ENCODE results near the gene TBC1D9B.

Gene TBC1D9B

DNA sequence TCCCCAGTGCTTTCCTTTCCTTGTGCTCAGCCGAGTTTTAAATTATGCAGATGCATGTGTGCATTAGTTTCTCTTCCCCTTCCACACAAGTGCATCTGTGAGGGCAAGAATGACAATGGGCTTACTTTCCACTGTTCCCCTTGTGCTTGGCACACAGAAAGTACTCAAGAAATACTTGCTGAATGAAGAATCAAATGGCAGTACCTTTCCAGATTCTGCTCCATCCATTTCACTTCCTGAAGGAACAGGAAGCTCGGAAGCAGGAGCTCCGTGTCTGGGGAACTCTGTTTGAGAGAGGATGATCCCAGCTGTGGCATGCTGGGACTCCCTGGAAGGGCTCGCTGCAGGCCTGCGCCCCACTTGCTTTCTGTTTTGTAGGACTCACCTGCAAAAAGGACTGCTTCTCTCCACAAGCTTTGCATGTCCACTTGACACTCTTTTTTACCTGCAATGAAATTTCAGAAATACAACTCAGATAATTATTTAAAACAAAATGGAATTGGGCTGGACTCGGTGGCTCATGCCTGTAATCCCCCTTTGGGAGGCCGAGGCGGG is 54.6 kb downstream of the TBC1D9B start:
- Histone ChIP-seq H2BK15ac (ENCODE audit: low read depth, poor library complexity, severe bottlenecking) (no peak overlapping the region), H3K27me3 (ENCODE audit: control insufficient read depth in 1 of 2, insufficient read depth in 1 of 2, low read length in 2 of 2) (no peaks in the 10 kb centered on the region), H2BK5ac (ENCODE audit: low read depth, low read length, poor library complexity, severe bottlenecking) (no peak overlapping the region), H2BK12ac (ENCODE audit: low read length in 2 of 2) (no peak overlapping the region), H3K18ac (ENCODE audit: low read depth in 1 of 2, low read length in 2 of 2) (no peak overlapping the region), H3K23ac (ENCODE audit: low read length in 2 of 2) (no peak overlapping the region), H3K4ac (ENCODE audit: low read depth in 1 of 2, low read length in 2 of 2) (no peak overlapping the region), H2BK120ac (ENCODE audit: low read depth, low read length) (no peak overlapping the region), H3K36me3 (ENCODE audit: control insufficient read depth in 1 of 2, insufficient read depth in 2 of 2, low read depth in 1 of 2, low read length in 2 of 2) (peaks cover 44 to 53% of the 10 kb centered on the region in 2 experiments), H3K9ac (ENCODE audit: low read length) (no peak overlapping the region), H4K91ac (ENCODE audit: low read length) (no peak overlapping the region), H3K14ac (ENCODE audit: low read length in 2 of 2) (no peak overlapping the region), H3K4me2 (ENCODE audit: low read length, poor library complexity, severe bottlenecking) (no peak overlapping the region), H3K9me3 (ENCODE audit: control insufficient read depth, low read length) (no peaks in the 10 kb centered on the region), H2AFZ (ENCODE audit: low read depth, low read length) (no peak overlapping the region), H2AK5ac (ENCODE audit: low read length, severe bottlenecking) (no peak overlapping the region), H3K27ac (ENCODE audit: low read length, poor library complexity, severe bottlenecking) (no peak overlapping the region), H3K4me1 (ENCODE audit: control insufficient read depth, insufficient read depth, low read depth, low read length) (peaks cover 4% of the 10 kb centered on the region), H3K79me1 (replicated peaks; ENCODE audit: low read length, poor library complexity, severe bottlenecking) (peaks cover 25% of the 10 kb centered on the region), H4K8ac (ENCODE audit: low read length) (no peak overlapping the region), H3K4me3 (ENCODE audit: insufficient read depth in 1 of 2, low read depth in 1 of 2, low read length in 2 of 2) (no peak overlapping the region)
- DNase-seq: no peak
- 95% methylated on average over 8 of the region's 8 CpGs for WGBS

- no peak for DNase-seq
- 97% methylated on average over 9 of the region's 9 CpGs for WGBS
- no peak overlapping the region for H3K4ac ChIP-seq (ENCODE audit: low read depth in 1 of 2, low read length in 2 of 2)
Observed at GRCh38 chr5:179841621-179842020, 66.1 kb downstream of the TBC1D9B start.

DNA sequence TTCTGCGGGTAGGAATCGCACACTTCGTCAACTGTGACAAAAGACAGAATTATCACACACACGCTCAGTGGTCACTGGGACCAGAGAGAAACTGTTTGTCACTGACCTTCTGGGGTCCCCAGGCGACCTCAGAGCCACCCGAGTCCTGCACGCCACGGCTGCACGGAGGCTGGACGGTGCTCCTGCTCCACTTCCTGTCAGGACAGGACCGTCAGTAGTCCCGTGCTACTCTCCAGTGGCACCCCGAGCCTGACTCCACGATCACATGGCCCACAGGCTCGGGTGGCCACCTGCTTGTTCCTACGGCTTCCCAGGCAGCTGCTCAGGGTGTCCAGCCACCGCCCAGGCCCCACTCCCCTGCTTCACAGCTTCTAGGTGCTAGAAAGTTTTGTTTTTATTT is 66.9 kb downstream of the TBC1D9B start:
- no peak overlapping the region for H3K4ac ChIP-seq (ENCODE audit: low read depth in 1 of 2, low read length in 2 of 2)
- H3K79me1 ChIP-seq (replicated peaks; ENCODE audit: low read length, poor library complexity, severe bottlenecking): peaks cover 2% of the 10 kb centered on the region
- H3K27ac ChIP-seq (ENCODE audit: low read length, poor library complexity, severe bottlenecking): no peak overlapping the region
- H3K4me2 ChIP-seq (ENCODE audit: low read length, poor library complexity, severe bottlenecking): no peak overlapping the region
- no peak overlapping the region for H2AFZ ChIP-seq (ENCODE audit: low read depth, low read length)
- H2BK120ac ChIP-seq (ENCODE audit: low read depth, low read length): no peak overlapping the region
- H3K23ac ChIP-seq (ENCODE audit: low read length in 2 of 2): no peak overlapping the region
- H4K91ac ChIP-seq (ENCODE audit: low read length): no peak overlapping the region
- peaks cover 64 to 75% of the 10 kb centered on the region in 2 experiments for H3K36me3 ChIP-seq (ENCODE audit: control insufficient read depth in 1 of 2, insufficient read depth in 2 of 2, low read depth in 1 of 2, low read length in 2 of 2)
- H2BK5ac ChIP-seq (ENCODE audit: low read depth, low read length, poor library complexity, severe bottlenecking): no peak overlapping the region
- H3K4me1 ChIP-seq (ENCODE audit: control insufficient read depth, insufficient read depth, low read depth, low read length): peaks cover 12% of the 10 kb centered on the region
- no peak overlapping the region for H2BK15ac ChIP-seq (ENCODE audit: low read depth, poor library complexity, severe bottlenecking)
- 93% methylated on average over 17 of the region's 17 CpGs for WGBS
- H3K27me3 ChIP-seq (ENCODE audit: control insufficient read depth in 1 of 2, insufficient read depth in 1 of 2, low read length in 2 of 2): no peaks in the 10 kb centered on the region
- peaks cover 23% of the 10 kb centered on the region for H3K9me3 ChIP-seq (ENCODE audit: control insufficient read depth, low read length)
- no peak overlapping the region for H3K4me3 ChIP-seq (ENCODE audit: insufficient read depth in 1 of 2, low read depth in 1 of 2, low read length in 2 of 2)
- no peak for DNase-seq
- no peak overlapping the region for H2AK5ac ChIP-seq (ENCODE audit: low read length, severe bottlenecking)
- no peak overlapping the region for H3K9ac ChIP-seq (ENCODE audit: low read length)
- H4K8ac ChIP-seq (ENCODE audit: low read length): peak overlapping the region; percentile 19
- no peak overlapping the region for H3K18ac ChIP-seq (ENCODE audit: low read depth in 1 of 2, low read length in 2 of 2)
- no peak overlapping the region for H2BK12ac ChIP-seq (ENCODE audit: low read length in 2 of 2)
- no peak overlapping the region for H3K14ac ChIP-seq (ENCODE audit: low read length in 2 of 2)

More at GRCh38 chr5:179841621-179842020, 66.1 kb downstream of the TBC1D9B start:
- Histone ChIP-seq H2BK120ac (ENCODE audit: low read depth, low read length) (no peak overlapping the region), H2BK5ac (ENCODE audit: low read depth, low read length, poor library complexity, severe bottlenecking) (no peak overlapping the region), H2AFZ (ENCODE audit: low read depth, low read length) (no peak overlapping the region), H3K79me1 (replicated peaks; ENCODE audit: low read length, poor library complexity, severe bottlenecking) (peaks cover 2% of the 10 kb centered on the region), H3K14ac (ENCODE audit: low read length in 2 of 2) (no peak overlapping the region), H2BK15ac (ENCODE audit: low read depth, poor library complexity, severe bottlenecking) (no peak overlapping the region), H3K36me3 (ENCODE audit: control insufficient read depth in 1 of 2, insufficient read depth in 2 of 2, low read depth in 1 of 2, low read length in 2 of 2) (peaks cover 64 to 74% of the 10 kb centered on the region in 2 experiments), H2AK5ac (ENCODE audit: low read length, severe bottlenecking) (no peak overlapping the region), H3K18ac (ENCODE audit: low read depth in 1 of 2, low read length in 2 of 2) (no peak overlapping the region), H3K23ac (ENCODE audit: low read length in 2 of 2) (no peak overlapping the region), H3K9ac (ENCODE audit: low read length) (no peak overlapping the region), H3K4me1 (ENCODE audit: control insufficient read depth, insufficient read depth, low read depth, low read length) (peaks cover 6% of the 10 kb centered on the region), H4K91ac (ENCODE audit: low read length) (no peak overlapping the region), H3K27me3 (ENCODE audit: control insufficient read depth in 1 of 2, insufficient read depth in 1 of 2, low read length in 2 of 2) (no peaks in the 10 kb centered on the region), H3K9me3 (ENCODE audit: control insufficient read depth, low read length) (peaks cover 32% of the 10 kb centered on the region), H3K4me3 (ENCODE audit: insufficient read depth in 1 of 2, low read depth in 1 of 2, low read length in 2 of 2) (no peak overlapping the region), H4K8ac (ENCODE audit: low read length) (peak overlapping the region; percentile 30), H3K4me2 (ENCODE audit: low read length, poor library complexity, severe bottlenecking) (no peak overlapping the region), H3K27ac (ENCODE audit: low read length, poor library complexity, severe bottlenecking) (no peak overlapping the region), H2BK12ac (ENCODE audit: low read length in 2 of 2) (no peak overlapping the region)

GRCh38 chr5:179840321-179840720 is 67.4 kb downstream of the TBC1D9B start:
- Histone ChIP-seq H3K23ac (ENCODE audit: low read length in 2 of 2) (no peak overlapping the region), H3K4ac (ENCODE audit: low read depth in 1 of 2, low read length in 2 of 2) (no peak overlapping the region), H2BK12ac (ENCODE audit: low read length in 2 of 2) (no peak overlapping the region), H3K36me3 (ENCODE audit: control insufficient read depth in 1 of 2, insufficient read depth in 2 of 2, low read depth in 1 of 2, low read length in 2 of 2) (peaks cover 61 to 77% of the 10 kb centered on the region in 2 experiments), H3K4me3 (ENCODE audit: insufficient read depth in 1 of 2, low read depth in 1 of 2, low read length in 2 of 2) (no peak overlapping the region), H2BK120ac (ENCODE audit: low read depth, low read length) (no peak overlapping the region), H3K18ac (ENCODE audit: low read depth in 1 of 2, low read length in 2 of 2) (no peak overlapping the region), H4K8ac (ENCODE audit: low read length) (no peak overlapping the region), H3K4me1 (ENCODE audit: control insufficient read depth, insufficient read depth, low read depth, low read length) (peaks cover 12% of the 10 kb centered on the region), H3K14ac (ENCODE audit: low read length in 2 of 2) (no peak overlapping the region), H3K4me2 (ENCODE audit: low read length, poor library complexity, severe bottlenecking) (no peak overlapping the region), H2BK5ac (ENCODE audit: low read depth, low read length, poor library complexity, severe bottlenecking) (no peak overlapping the region), H2AFZ (ENCODE audit: low read depth, low read length) (no peak overlapping the region), H3K27me3 (ENCODE audit: control insufficient read depth in 1 of 2, insufficient read depth in 1 of 2, low read length in 2 of 2) (no peaks in the 10 kb centered on the region), H3K27ac (ENCODE audit: low read length, poor library complexity, severe bottlenecking) (no peak overlapping the region), H3K9me3 (ENCODE audit: control insufficient read depth, low read length) (peaks cover 20% of the 10 kb centered on the region), H2BK15ac (ENCODE audit: low read depth, poor library complexity, severe bottlenecking) (no peak overlapping the region), H3K9ac (ENCODE audit: low read length) (no peak overlapping the region), H2AK5ac (ENCODE audit: low read length, severe bottlenecking) (no peak overlapping the region), H3K79me1 (replicated peaks; ENCODE audit: low read length, poor library complexity, severe bottlenecking) (peaks cover 2% of the 10 kb centered on the region), H4K91ac (ENCODE audit: low read length) (no peak overlapping the region)
- 98% methylated on average over 11 of the region's 11 CpGs for WGBS
- peak; percentile 24 for DNase-seq
